ENCODE results near the gene BHLHA15. TPM values are rescaled to one million over a fixed set of nuclear protein-coding genes. Genes with fewer than 3 reads are reported as not detected.
A peak's percentile ranks its signal among the peaks of the same experiment; 100 is the strongest.

Gene BHLHA15
- total RNA-seq, result not detected
- polyA plus RNA-seq, result not detected

DNA sequence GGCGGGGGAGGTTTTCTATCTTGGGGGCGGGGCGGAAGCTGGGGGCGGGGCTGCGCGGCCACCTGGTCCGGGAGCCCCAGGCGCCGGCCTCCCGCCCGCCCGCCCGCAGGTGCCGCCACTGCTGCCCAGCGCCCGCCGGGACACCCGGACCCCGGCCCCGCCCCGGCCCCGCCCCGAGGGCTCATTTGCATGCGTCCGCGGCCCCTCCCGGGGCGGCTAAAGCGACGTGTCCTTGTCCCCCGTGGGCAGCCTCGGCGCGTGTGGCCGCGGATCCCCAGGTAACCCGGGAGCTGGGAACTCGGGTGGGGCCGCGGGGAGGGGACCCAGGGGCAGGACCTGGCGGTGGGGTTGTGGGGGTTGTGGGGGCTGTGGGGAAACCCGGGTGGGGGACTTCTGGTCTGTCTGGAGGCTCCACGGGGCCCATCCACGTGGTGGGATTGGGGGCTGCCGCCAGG is at the start of gene BHLHA15:
Gene BHLHA15, plus strand, starts transcription at position 219 of the 455 bp plus-strand sequence. CDS start 871 bp downstream, outside the sequence.
- H3K4me1 Mint-ChIP-seq, result peaks cover 0 to 11% (median under 1%) of the 10 kb centered on the region in 4 donors
- no peak within 1 kb of the TSS for H3K4me3 ChIP-seq (ENCODE audit: low read depth, low read length)
- H3K27ac ChIP-seq (ENCODE audit: insufficient read depth, low read length, poor library complexity, severe bottlenecking), result no peak within 1 kb of the TSS
- ATAC-seq (ENCODE audit: low read depth in 2 of 2) (peak; percentile 21 to 36), DNase-seq (peak in 1 of 3 donors; percentile 37)
- peaks cover 9% of the 10 kb centered on the region for H3K4me1 ChIP-seq (ENCODE audit: control insufficient read depth, insufficient read depth, low read length, poor library complexity, severe bottlenecking)
- peak within 1 kb of the TSS in 3 of 4 donors; percentile 73 to 81 (median 74) for H3K4me3 Mint-ChIP-seq
- peaks cover 11% of the 10 kb centered on the region for H3K36me3 ChIP-seq (ENCODE audit: control insufficient read depth, insufficient read depth, low read length)
- H3K9me3 ChIP-seq (ENCODE audit: control insufficient read depth in 2 of 2, low read length in 2 of 2), result no peaks in the 10 kb centered on the region
- H3K27me3 Mint-ChIP-seq, result no peaks in the 10 kb centered on the region
- H3K9me3 Mint-ChIP-seq, result no peaks in the 10 kb centered on the region
- peaks cover 7% of the 10 kb centered on the region for H3K36me3 Mint-ChIP-seq
- H3K27ac Mint-ChIP-seq, result no peak within 1 kb of the TSS
- H3K27me3 ChIP-seq (ENCODE audit: control insufficient read depth, insufficient read depth, low read length), result no peaks in the 10 kb centered on the region

DNA sequence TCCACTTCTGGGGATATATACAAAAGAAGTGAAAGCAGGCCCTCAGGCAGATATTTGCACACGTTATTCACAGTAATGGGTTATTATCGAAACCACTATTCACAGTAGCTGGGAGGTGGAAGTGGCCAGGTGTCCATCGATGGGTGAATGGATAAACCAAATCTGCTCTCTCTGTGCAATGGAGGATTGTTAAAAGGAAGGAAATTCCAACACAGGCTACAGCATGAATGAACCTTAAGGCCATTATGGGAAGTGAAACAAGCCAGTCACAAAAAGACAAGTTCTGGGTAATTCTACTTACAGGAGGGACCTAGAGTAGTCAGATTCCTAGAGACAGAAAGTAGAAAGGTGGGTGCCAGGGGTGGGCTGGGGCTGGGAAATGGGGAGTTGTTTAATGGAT is 48.5 kb upstream of the BHLHA15 start:
- Histone ChIP-seq H3K4me3 (ENCODE audit: low read depth, low read length) (no peak overlapping the region), H3K4me1 (ENCODE audit: control insufficient read depth, insufficient read depth, low read length, poor library complexity, severe bottlenecking) (no peaks in the 10 kb centered on the region), H3K36me3 (ENCODE audit: control insufficient read depth, insufficient read depth, low read length) (peaks cover 21% of the 10 kb centered on the region), H3K9me3 (ENCODE audit: control insufficient read depth in 2 of 2, low read length in 2 of 2) (no peaks in the 10 kb centered on the region), H3K27ac (ENCODE audit: insufficient read depth, low read length, poor library complexity, severe bottlenecking) (no peak overlapping the region), H3K27me3 (ENCODE audit: control insufficient read depth, insufficient read depth, low read length) (no peaks in the 10 kb centered on the region)
- H3K9me3 Mint-ChIP-seq, result no peaks in the 10 kb centered on the region
- DNase-seq (no peak), ATAC-seq (ENCODE audit: low read depth in 2 of 2) (no peak)
- no peaks in the 10 kb centered on the region for H3K27me3 Mint-ChIP-seq
- H3K4me3 Mint-ChIP-seq, result no peak overlapping the region
- peaks cover 17% of the 10 kb centered on the region for H3K36me3 Mint-ChIP-seq
- peak overlapping the region in 1 of 3 donors; percentile 26 for H3K27ac Mint-ChIP-seq
- H3K4me1 Mint-ChIP-seq, result peaks cover 6 to 19% (median 13%) of the 10 kb centered on the region in 4 donors

DNA sequence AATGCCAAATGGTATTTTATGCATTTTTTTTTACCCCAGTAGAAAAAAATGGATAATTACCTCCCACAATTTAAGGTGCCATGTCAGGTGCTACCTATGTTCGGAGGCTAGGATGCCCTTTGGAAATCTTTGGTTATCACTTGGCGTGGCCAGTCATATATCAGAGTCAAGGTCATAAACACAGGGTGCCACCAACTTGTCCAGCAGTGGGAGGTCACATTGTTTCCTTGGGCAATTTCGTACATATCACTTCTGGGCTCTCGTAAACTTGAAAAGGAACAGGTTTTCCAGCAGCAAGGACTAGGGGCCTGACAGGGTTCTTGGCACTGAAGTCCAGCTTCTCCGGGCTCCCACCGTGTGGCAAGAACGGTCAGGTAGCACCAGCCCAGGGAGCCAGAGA is 48.0 kb upstream of the BHLHA15 start:
- H3K9me3 ChIP-seq (ENCODE audit: control insufficient read depth in 2 of 2, low read length in 2 of 2), result no peaks in the 10 kb centered on the region
- H3K27ac Mint-ChIP-seq, result no peak overlapping the region
- no peak overlapping the region for H3K4me3 ChIP-seq (ENCODE audit: low read depth, low read length)
- DNase-seq (no peak), ATAC-seq (ENCODE audit: low read depth in 2 of 2) (no peak)
- no peak overlapping the region for H3K27ac ChIP-seq (ENCODE audit: insufficient read depth, low read length, poor library complexity, severe bottlenecking)
- H3K4me3 Mint-ChIP-seq, result no peak overlapping the region
- H3K4me1 Mint-ChIP-seq, result peaks cover 6 to 24% (median 18%) of the 10 kb centered on the region in 4 donors
- H3K36me3 ChIP-seq (ENCODE audit: control insufficient read depth, insufficient read depth, low read length), result peaks cover 16% of the 10 kb centered on the region
- H3K36me3 Mint-ChIP-seq, result peaks cover 16% of the 10 kb centered on the region
- no peaks in the 10 kb centered on the region for H3K4me1 ChIP-seq (ENCODE audit: control insufficient read depth, insufficient read depth, low read length, poor library complexity, severe bottlenecking)
- no peaks in the 10 kb centered on the region for H3K27me3 Mint-ChIP-seq
- H3K27me3 ChIP-seq (ENCODE audit: control insufficient read depth, insufficient read depth, low read length), result no peaks in the 10 kb centered on the region
- no peaks in the 10 kb centered on the region for H3K9me3 Mint-ChIP-seq

DNA sequence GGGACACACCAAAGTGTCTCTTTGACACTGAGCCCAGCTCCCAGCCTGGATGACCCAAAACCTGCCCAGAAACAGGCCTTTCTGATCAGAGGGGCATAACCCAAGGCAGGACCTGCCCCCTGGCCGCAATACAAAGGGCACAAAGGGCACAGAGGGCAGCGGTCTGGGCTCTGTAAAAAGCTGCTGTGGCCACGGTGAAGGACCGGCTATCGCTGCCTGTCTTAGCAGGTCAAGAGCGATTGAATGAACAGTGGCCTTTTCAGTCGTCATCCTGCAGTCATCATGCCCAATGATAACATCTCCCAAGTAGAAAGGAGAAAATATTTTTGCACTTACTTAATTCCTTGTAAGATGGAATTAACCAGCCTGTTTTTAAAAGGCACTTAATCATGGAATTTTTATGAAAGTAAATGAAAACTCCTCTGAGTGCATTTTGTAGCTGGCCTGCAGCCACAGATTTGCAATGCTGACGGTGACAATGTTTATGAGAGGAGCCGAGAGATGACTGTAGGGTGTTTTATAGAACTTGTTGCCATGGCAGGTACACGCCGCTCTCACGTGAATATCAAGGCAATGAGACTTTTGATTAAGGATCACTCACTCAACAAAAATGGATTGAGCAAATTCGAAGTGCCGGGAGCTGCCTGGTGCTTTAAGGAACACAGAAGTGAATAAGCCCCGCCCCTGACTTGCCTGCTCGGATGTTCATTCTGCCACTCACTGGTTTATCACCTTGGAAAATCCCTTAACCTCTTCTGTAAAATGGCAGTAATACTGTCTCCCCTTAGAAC is 47.3 kb upstream of the BHLHA15 start:
- Histone ChIP-seq H3K4me3 (ENCODE audit: low read depth, low read length) (no peak overlapping the region), H3K36me3 (ENCODE audit: control insufficient read depth, insufficient read depth, low read length) (peaks cover 15% of the 10 kb centered on the region), H3K9me3 (ENCODE audit: control insufficient read depth in 2 of 2, low read length in 2 of 2) (no peaks in the 10 kb centered on the region), H3K27me3 (ENCODE audit: control insufficient read depth, insufficient read depth, low read length) (no peaks in the 10 kb centered on the region), H3K27ac (ENCODE audit: insufficient read depth, low read length, poor library complexity, severe bottlenecking) (no peak overlapping the region), H3K4me1 (ENCODE audit: control insufficient read depth, insufficient read depth, low read length, poor library complexity, severe bottlenecking) (no peaks in the 10 kb centered on the region)
- Mint-ChIP-seq H3K27ac (peak overlapping the region; percentile 12 to 90 (median 84)), H3K4me1 (peaks cover 11 to 29% (median 22%) of the 10 kb centered on the region in 4 donors), H3K27me3 (no peaks in the 10 kb centered on the region), H3K36me3 (peaks cover 16% of the 10 kb centered on the region), H3K4me3 (no peak overlapping the region), H3K9me3 (no peaks in the 10 kb centered on the region)
- ATAC-seq (ENCODE audit: low read depth in 2 of 2), result no peak
- DNase-seq, result no peak

DNA sequence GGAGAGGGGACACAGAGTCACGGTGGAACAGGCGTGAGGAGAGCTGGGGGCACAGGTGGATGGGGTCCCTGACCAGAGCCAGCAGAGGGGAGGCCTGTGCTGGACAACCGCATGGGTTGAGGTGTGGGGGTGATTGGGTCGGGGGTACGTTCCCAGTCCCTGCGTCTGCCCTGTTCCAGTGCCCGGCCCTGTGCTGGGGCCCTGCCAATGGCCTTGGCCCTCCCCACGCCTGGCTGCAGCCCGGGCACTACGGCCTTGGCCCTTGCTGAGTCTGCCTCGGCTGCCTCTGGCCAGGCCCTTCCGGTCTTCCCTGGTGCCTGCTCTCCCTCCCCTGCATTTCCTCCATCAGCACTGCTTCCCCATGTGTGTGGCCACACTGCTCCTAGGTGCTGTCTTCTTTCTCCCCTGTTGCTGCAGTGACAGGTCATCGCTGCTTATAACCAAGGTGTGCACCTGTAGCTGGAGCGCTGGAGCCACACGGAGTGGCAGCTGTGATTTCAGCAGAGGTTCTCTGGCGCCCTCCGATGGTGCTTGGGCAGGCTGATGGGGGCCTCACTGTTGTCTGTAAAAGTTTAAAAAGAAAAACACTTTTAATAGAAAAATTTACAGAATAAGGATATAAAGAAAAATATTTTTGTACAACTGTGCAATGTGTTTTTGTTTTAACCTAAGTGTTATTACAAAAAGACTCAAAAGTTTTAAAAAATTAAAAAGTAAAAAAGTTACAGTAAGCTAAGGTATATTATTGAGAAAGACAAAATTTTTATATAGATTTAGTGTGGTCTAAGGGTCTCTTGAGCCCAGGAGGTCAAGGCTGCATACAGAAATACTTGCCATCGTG is 45.2 kb upstream of the BHLHA15 start:
- H3K27ac Mint-ChIP-seq, result no peak overlapping the region
- H3K4me1 ChIP-seq (ENCODE audit: control insufficient read depth, insufficient read depth, low read length, poor library complexity, severe bottlenecking), result no peaks in the 10 kb centered on the region
- H3K27ac ChIP-seq (ENCODE audit: insufficient read depth, low read length, poor library complexity, severe bottlenecking), result no peak overlapping the region
- H3K27me3 ChIP-seq (ENCODE audit: control insufficient read depth, insufficient read depth, low read length), result no peaks in the 10 kb centered on the region
- no peaks in the 10 kb centered on the region for H3K27me3 Mint-ChIP-seq
- H3K9me3 ChIP-seq (ENCODE audit: control insufficient read depth in 2 of 2, low read length in 2 of 2), result no peaks in the 10 kb centered on the region
- no peak overlapping the region for H3K4me3 Mint-ChIP-seq
- peak; percentile 10 to 36 (median 35) for DNase-seq
- no peaks in the 10 kb centered on the region for H3K9me3 Mint-ChIP-seq
- H3K4me3 ChIP-seq (ENCODE audit: low read depth, low read length), result no peak overlapping the region
- peaks cover 3% of the 10 kb centered on the region for H3K36me3 ChIP-seq (ENCODE audit: control insufficient read depth, insufficient read depth, low read length)
- peaks cover 11% of the 10 kb centered on the region for H3K36me3 Mint-ChIP-seq
- peaks cover 5 to 31% (median 25%) of the 10 kb centered on the region in 4 donors for H3K4me1 Mint-ChIP-seq
- peak in 1 of 2 donors; percentile 54 for ATAC-seq (ENCODE audit: low read depth in 2 of 2)

DNA sequence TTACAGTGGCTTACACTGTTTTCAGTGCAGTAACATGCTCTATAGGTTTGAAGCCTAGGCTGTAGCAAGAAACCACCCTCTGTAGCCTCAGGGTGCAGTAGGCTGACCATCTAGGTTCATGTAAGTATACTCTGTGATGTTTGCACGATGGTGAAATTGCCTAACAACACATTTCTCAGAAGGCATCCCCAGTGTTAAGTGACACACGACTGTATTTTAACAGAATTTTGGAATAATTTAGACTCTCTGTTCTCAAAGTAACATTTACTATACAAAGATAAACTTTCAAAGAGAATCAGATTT is 44.6 kb upstream of the BHLHA15 start:
- no peaks in the 10 kb centered on the region for H3K9me3 ChIP-seq (ENCODE audit: control insufficient read depth in 2 of 2, low read length in 2 of 2)
- Mint-ChIP-seq H3K4me3 (no peak overlapping the region), H3K36me3 (peaks cover 15% of the 10 kb centered on the region), H3K27ac (no peak overlapping the region), H3K9me3 (no peaks in the 10 kb centered on the region), H3K4me1 (peaks cover 5 to 31% (median 25%) of the 10 kb centered on the region in 4 donors), H3K27me3 (no peaks in the 10 kb centered on the region)
- peaks cover 8% of the 10 kb centered on the region for H3K36me3 ChIP-seq (ENCODE audit: control insufficient read depth, insufficient read depth, low read length)
- H3K4me3 ChIP-seq (ENCODE audit: low read depth, low read length), result no peak overlapping the region
- no peaks in the 10 kb centered on the region for H3K4me1 ChIP-seq (ENCODE audit: control insufficient read depth, insufficient read depth, low read length, poor library complexity, severe bottlenecking)
- H3K27ac ChIP-seq (ENCODE audit: insufficient read depth, low read length, poor library complexity, severe bottlenecking), result no peak overlapping the region
- DNase-seq (no peak), ATAC-seq (ENCODE audit: low read depth in 2 of 2) (no peak)
- no peaks in the 10 kb centered on the region for H3K27me3 ChIP-seq (ENCODE audit: control insufficient read depth, insufficient read depth, low read length)

DNA sequence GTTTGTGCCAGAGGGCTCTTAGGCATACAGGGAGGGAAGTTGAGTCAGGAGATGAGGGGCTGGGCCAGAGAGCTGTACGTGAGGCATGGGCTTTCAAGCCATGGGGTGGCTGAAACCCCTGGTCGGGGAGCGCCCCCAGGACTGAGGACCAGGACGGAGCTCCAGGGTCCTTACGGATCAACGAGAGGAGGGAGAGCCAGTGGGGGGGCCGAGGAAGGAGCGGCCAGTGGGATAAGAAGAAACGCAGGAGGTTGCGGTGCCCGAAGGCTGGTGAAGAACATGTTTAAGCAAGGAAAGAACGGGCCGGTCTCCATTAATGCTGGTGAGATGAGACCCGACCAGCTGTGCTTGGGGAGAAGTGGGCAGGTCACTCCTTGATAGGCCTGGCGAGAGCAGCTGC is 43.6 kb upstream of the BHLHA15 start:
- Histone ChIP-seq H3K4me1 (ENCODE audit: control insufficient read depth, insufficient read depth, low read length, poor library complexity, severe bottlenecking) (no peaks in the 10 kb centered on the region), H3K4me3 (ENCODE audit: low read depth, low read length) (no peak overlapping the region), H3K9me3 (ENCODE audit: control insufficient read depth in 2 of 2, low read length in 2 of 2) (no peaks in the 10 kb centered on the region), H3K27ac (ENCODE audit: insufficient read depth, low read length, poor library complexity, severe bottlenecking) (no peak overlapping the region), H3K27me3 (ENCODE audit: control insufficient read depth, insufficient read depth, low read length) (no peaks in the 10 kb centered on the region), H3K36me3 (ENCODE audit: control insufficient read depth, insufficient read depth, low read length) (peaks cover 17% of the 10 kb centered on the region)
- Mint-ChIP-seq H3K27me3 (no peaks in the 10 kb centered on the region), H3K9me3 (no peaks in the 10 kb centered on the region), H3K27ac (peak overlapping the region in 2 of 3 donors; percentile 47 to 71), H3K4me1 (peaks cover 5 to 31% (median 25%) of the 10 kb centered on the region in 4 donors), H3K4me3 (no peak overlapping the region), H3K36me3 (peaks cover 18% of the 10 kb centered on the region)
- ATAC-seq (ENCODE audit: low read depth in 2 of 2) (no peak), DNase-seq (no peak)

Data from CD4-positive, CD25-positive, alpha-beta regulatory T cell (primary cell).